GM21360 (cell line): ENCODE data around the gene NEURL1B.
"Not testable (repeated sequence)": the region's sequence is repeated elsewhere in the genome, so short reads cannot be mapped to it uniquely, and the experiment has no call there.

ENCODE experiments used
- ATAC-seq: cut with Tn5 transposase; IDR thresholded peaks from one replicate; pipeline ENCODE4 v1.9.1; 2021; ENCODE audit warnings: mild to moderate bottlenecking, moderate library complexity; ENCODE audit not compliant: unreplicated experiment

NEURL1B gene

DNA sequence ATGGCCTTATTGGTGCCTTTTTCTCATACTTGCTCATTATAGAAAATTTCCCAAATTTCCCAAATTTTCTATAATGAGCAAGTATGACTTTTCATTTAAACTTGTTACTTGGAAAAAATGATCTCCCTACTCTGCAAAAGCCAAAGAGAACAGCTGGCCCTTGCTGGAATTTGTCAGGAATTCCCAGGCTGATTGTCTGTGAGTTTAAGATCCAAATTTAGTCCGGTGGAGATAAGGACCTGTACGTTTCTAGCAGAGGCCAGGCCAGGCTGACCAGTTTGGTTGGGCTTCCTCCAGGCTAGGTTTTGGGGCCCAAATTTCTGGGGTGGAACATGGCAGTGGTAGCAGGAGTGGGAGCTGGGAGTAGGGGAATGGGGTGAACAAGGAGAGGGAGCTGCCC lies 51.9 kb downstream of the NEURL1B start:
- no peak for ATAC-seq

- no peak for ATAC-seq
Observed at GRCh38 chr5:172694061-172694460, 53.0 kb downstream of the NEURL1B start.

DNA sequence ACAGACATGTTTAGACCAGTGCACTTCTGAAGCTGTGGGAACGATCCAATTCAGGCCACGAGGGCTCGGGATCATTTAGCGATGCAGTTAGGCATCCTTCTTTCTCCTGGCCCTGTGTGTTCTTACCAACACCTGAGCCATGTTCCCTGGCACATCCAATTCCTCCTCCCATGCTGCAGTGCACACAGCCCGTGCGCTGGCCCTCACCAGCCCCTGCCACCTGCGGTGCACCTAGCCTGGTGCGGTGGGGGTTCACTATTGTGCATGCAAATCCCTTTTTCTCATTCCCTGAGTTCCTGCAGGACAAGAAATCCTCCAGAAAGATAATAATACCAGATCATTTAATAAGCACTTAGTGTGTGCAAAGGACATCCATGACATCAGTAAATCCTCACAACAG lies 53.5 kb downstream of the NEURL1B start:
- ATAC-seq = no peak

- ATAC-seq = no peak
Observed at GRCh38 chr5:172695232-172696054, 54.4 kb downstream of the NEURL1B start.

- no peak for ATAC-seq
Observed at GRCh38 chr5:172696171-172696849, 55.2 kb downstream of the NEURL1B start.

GRCh38 chr5:172697123-172698121 lies 56.4 kb downstream of the NEURL1B start:
- peak; percentile 60 for ATAC-seq

- ATAC-seq = no peak
Observed at GRCh38 chr5:172699423-172699822, 58.4 kb downstream of the NEURL1B start.

GRCh38 chr5:172699999-172700364 lies 58.9 kb downstream of the NEURL1B start:
- ATAC-seq = no peak

- ATAC-seq = no peak
Observed at GRCh38 chr5:172700365-172701290, 59.6 kb downstream of the NEURL1B start.

DNA sequence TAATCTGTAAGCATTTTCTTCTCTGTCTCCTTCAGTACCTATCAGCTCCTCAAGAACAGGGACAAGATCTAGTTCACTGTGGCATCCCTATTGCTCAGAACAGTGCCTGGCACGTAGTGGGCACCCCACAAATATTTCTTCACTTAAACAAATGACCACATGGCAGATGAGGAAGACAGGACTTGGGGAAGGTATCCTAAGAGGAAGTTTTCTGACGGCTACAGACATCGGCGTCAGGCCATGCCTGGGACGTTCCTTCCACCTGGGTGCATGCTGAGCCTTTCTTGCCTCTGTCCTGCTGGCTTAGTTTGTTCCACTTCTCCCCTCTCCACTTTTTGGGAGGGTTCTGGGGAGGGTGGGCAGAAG lies 60.2 kb downstream of the NEURL1B start:
- no peak for ATAC-seq

GRCh38 chr5:172703952-172704351 lies 62.9 kb downstream of the NEURL1B start:
- no peak for ATAC-seq

GRCh38 chr5:172705576-172706084 lies 64.6 kb downstream of the NEURL1B start:
- no peak for ATAC-seq

- ATAC-seq = no peak
Observed at GRCh38 chr5:172706796-172707195, 65.7 kb downstream of the NEURL1B start.

DNA sequence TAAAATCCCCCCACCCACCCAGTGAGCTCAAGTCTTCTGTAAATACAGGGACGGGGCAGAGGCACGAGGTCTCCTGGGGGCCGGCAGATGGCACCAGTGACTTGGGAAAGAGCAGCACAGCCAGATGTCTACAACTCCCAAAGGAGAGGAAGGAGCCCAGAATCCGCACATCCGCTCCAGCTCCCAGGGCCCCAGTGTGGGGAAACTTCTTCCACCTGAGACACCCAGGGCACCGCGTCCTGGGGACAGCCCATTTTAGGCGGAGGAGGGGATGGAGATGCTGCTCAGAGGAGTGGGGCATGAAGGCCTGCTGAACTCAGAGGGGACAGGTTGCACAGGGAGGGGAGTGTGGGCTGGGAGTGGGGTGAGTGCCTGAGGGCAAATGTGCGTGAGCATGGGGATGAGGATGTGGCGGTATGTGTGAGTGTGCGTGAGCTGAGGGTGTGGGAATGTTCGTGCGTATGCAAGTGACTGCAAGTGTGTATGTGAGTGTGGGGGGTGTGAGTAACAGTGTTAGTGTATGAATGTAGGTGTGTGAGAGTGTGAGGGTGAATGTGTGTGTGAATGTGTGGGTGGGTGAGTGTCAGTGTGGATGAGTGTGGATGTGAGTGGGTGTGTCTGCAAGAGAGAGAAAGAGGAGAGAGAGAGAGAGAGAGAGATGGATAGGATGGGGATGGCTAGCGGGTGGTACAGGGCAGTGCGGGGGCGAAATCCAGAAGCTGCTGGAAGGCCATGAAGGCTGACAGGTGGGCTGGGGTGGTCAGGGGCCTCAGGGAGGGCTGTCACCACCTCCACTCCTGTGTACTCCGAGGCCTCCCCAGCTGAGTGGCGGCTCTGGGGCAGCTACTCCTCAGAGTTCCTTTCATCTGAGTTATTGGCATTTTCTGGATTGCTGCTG lies 66.5 kb downstream of the NEURL1B start:
- no peak for ATAC-seq

GRCh38 chr5:172708183-172708505 lies 67.1 kb downstream of the NEURL1B start:
- no peak for ATAC-seq

DNA sequence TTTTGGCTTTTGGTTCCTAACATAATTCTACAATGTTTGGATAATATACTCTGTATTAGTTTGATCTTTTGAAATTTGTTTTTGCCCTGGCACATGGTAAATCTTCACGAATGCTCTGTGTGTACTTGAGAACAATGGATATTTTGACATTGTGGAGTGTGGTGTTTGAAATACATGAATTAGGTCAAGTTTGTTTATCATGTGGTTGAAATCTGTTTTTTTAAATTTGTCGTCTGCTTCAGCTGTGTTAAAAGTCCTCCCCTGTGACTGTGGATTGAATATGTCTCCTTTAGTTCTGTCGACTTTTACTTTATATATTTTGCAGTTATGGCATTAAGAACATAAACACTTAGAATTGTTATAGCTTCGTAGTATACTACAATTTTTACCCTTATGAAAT lies 69.6 kb downstream of the NEURL1B start:
- no peak for ATAC-seq

DNA sequence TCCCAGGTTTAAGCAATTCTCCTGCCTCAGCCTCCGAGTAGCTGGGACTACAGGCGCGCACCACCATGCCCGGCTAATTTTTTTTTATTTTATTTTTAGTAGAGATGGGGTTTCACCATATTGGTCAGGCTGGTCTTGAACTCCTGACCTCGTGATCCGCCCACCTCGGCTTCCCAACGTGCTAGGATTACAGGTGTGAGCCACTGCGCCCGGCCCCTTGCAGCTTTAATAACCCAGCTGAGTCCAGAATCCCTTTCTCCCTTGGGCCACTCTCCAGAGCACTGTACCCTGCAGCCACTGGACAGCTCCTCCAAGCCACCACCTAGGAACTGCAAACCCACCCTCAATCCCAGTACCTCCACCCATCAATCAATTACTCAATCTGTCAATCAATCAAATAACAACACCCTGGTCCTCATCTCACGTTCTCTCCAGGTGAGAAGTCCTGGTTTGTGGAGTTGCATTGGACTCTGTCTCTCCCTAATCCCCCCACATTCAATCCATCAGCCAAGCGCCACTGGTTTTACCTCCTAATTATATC lies 70.3 kb downstream of the NEURL1B start:
- ATAC-seq = not testable (repeated sequence)

- no peak for ATAC-seq
Observed at GRCh38 chr5:172712610-172713009, 71.5 kb downstream of the NEURL1B start.
